Measurements from ENCODE around the gene PTPN4. TPM values are rescaled to one million over a fixed set of nuclear protein-coding genes. Genes with fewer than 3 reads are reported as not detected.

The PTPN4 gene
- total RNA-seq, 1 donor, result 19.5 TPM

DNA sequence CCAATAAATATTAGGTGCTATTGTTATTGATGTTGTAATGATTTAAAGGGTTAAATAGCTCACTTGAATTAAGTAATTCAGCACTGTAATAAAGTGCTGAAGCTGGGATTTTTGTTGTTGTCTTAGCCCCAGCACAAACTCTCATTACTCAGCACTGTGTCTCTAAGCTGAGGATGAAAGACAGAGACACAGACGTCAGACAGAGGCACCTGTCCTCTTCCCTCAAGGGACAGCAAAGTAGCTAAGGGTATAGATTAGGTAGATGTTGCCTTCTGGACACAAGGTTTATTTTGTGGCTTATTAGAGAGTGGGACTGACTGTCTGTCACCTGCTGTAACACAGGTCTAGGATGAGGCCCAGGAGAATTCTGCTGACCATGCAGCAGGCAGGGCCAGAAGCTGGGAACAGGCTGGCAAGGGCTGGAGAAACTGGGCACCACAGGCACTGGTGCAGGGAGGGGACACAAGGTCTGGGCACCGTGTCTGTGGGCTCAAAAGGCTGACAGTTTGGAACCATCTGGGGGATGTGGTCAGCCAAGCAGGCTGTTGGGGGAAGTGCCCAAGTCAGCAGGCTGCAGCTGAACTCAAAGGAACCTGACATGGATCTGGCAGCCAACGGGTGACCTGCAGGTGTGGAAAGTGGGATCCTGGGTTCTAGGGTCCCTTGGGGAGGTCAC, 20.0 kb upstream of the PTPN4 start:
- H3K36me3 ChIP-seq (ENCODE audit: insufficient read depth, low read length), result no peaks in the 10 kb centered on the region
- no peaks in the 10 kb centered on the region for H3K79me2 ChIP-seq (ENCODE audit: insufficient read depth, low read length)
- H3K27ac ChIP-seq (ENCODE audit: low read depth, low read length), result no peak overlapping the region
- H4K20me1 ChIP-seq (ENCODE audit: insufficient read depth, low read length), result no peaks in the 10 kb centered on the region
- H2AFZ ChIP-seq (ENCODE audit: low read length), result no peak overlapping the region
- no peak for DNase-seq (ENCODE audit: insufficient read length, low spot score, missing footprints)
- H3K27me3 ChIP-seq (ENCODE audit: insufficient read depth, low read length), result peaks cover 33% of the 10 kb centered on the region
- no peak overlapping the region for H3K4me2 ChIP-seq (ENCODE audit: insufficient read depth, low read length)
- no peaks in the 10 kb centered on the region for H3K9me3 ChIP-seq (ENCODE audit: low read depth, low read length)
- peaks cover 6% of the 10 kb centered on the region for H3K4me1 ChIP-seq (ENCODE audit: insufficient read depth, low read length)
- no peak overlapping the region for H3K4me3 ChIP-seq (ENCODE audit: insufficient read depth, low read length)
- TF ChIP-seq, protein P1, sequence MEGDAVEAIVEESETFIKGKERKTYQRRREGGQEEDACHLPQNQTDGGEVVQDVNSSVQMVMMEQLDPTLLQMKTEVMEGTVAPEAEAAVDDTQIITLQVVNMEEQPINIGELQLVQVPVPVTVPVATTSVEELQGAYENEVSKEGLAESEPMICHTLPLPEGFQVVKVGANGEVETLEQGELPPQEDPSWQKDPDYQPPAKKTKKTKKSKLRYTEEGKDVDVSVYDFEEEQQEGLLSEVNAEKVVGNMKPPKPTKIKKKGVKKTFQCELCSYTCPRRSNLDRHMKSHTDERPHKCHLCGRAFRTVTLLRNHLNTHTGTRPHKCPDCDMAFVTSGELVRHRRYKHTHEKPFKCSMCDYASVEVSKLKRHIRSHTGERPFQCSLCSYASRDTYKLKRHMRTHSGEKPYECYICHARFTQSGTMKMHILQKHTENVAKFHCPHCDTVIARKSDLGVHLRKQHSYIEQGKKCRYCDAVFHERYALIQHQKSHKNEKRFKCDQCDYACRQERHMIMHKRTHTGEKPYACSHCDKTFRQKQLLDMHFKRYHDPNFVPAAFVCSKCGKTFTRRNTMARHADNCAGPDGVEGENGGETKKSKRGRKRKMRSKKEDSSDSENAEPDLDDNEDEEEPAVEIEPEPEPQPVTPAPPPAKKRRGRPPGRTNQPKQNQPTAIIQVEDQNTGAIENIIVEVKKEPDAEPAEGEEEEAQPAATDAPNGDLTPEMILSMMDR (IDR thresholded peaks at IDR 0.05; ENCODE audit: extremely low read depth, low read depth, low read length), result no peak

DNA sequence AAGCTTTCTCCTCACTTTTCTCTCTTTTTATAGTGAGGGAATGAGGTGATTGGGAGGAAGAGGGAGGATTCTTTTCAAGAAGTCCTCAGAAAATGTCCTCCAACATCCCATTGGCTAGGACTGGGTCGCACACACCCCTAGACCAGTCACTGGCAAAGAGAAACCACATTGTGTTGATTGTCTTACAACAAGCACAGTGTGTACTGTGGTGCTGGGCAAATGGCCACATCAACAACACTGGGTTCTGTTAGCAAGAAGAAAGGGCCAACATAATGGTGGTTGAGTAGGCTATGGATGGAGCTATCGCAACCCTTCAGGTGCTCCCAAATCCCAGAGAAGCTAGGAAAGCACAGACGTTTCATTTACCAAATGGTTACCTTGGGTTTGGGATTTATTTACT, 18.7 kb upstream of the PTPN4 start:
- Histone ChIP-seq H3K27me3 (ENCODE audit: insufficient read depth, low read length) (peaks cover 20% of the 10 kb centered on the region), H3K4me2 (ENCODE audit: insufficient read depth, low read length) (no peak overlapping the region), H3K27ac (ENCODE audit: low read depth, low read length) (no peak overlapping the region), H3K36me3 (ENCODE audit: insufficient read depth, low read length) (no peaks in the 10 kb centered on the region), H3K4me3 (ENCODE audit: insufficient read depth, low read length) (no peak overlapping the region), H3K9me3 (ENCODE audit: low read depth, low read length) (no peaks in the 10 kb centered on the region), H4K20me1 (ENCODE audit: insufficient read depth, low read length) (no peaks in the 10 kb centered on the region), H2AFZ (ENCODE audit: low read length) (no peak overlapping the region), H3K4me1 (ENCODE audit: insufficient read depth, low read length) (peaks cover 6% of the 10 kb centered on the region), H3K79me2 (ENCODE audit: insufficient read depth, low read length) (no peaks in the 10 kb centered on the region)
- TF ChIP-seq, protein P1 (IDR thresholded peaks at IDR 0.05; ENCODE audit: extremely low read depth, low read depth, low read length), result no peak
- no peak for DNase-seq (ENCODE audit: insufficient read length, low spot score, missing footprints)

DNA sequence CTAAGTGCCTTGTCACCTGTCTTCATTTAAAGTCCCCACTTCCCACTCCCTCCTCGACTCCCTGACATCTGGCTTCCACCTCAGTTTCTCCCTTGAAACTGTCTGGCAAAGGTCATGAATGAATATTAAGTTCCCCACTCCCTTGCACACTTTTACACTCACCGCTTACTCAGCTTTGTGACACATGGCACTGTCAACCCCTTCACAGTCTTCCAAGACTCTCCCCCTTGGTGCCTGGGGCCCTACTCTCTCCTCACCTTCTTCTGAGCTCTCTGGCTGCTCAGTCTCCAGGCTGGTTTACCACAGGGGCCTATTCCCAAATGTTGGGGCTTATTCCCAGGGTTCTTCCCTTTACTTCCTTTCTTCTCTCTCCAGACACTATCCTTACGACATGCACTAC, 17.9 kb upstream of the PTPN4 start:
- peaks cover 18% of the 10 kb centered on the region for H3K27me3 ChIP-seq (ENCODE audit: insufficient read depth, low read length)
- H3K4me1 ChIP-seq (ENCODE audit: insufficient read depth, low read length), result peaks cover 11% of the 10 kb centered on the region
- no peak overlapping the region for H3K27ac ChIP-seq (ENCODE audit: low read depth, low read length)
- no peaks in the 10 kb centered on the region for H4K20me1 ChIP-seq (ENCODE audit: insufficient read depth, low read length)
- no peaks in the 10 kb centered on the region for H3K79me2 ChIP-seq (ENCODE audit: insufficient read depth, low read length)
- no peaks in the 10 kb centered on the region for H3K9me3 ChIP-seq (ENCODE audit: low read depth, low read length)
- no peak overlapping the region for H3K4me3 ChIP-seq (ENCODE audit: insufficient read depth, low read length)
- TF ChIP-seq, protein P1 (IDR thresholded peaks at IDR 0.05; ENCODE audit: extremely low read depth, low read depth, low read length), result no peak
- H2AFZ ChIP-seq (ENCODE audit: low read length), result no peak overlapping the region
- no peaks in the 10 kb centered on the region for H3K36me3 ChIP-seq (ENCODE audit: insufficient read depth, low read length)
- DNase-seq (ENCODE audit: insufficient read length, low spot score, missing footprints), result no peak
- H3K4me2 ChIP-seq (ENCODE audit: insufficient read depth, low read length), result no peak overlapping the region

DNA sequence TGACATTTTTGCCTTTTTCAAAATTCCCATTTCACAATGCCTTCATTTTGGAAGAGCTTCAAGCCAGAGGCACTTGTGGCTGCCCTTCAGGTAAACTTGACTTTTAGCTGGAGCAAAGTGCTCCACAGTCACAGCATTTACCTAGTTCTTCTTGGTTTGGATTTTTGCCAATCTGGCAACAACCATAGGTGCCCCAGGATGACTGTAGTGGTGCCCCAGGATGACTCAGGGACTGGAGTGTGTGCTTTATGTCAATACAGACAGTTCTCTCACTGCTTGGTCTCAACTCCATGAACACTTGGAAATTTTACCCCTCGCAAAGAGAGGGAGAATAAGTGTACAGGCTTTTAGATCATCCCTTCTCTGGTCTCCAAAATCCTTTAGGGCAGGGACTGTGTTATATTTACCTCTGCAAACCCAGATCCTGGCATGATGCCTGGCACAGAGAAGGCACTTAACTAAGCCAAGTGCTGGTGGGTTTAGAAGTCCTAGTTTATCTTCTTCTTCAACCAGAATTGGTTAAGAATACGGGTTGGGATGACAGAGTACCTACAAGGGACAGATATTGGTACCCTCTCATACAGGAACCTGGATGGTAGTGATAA, 15.3 kb upstream of the PTPN4 start:
- no peaks in the 10 kb centered on the region for H3K36me3 ChIP-seq (ENCODE audit: insufficient read depth, low read length)
- no peaks in the 10 kb centered on the region for H3K9me3 ChIP-seq (ENCODE audit: low read depth, low read length)
- H3K4me2 ChIP-seq (ENCODE audit: insufficient read depth, low read length), result no peak overlapping the region
- H4K20me1 ChIP-seq (ENCODE audit: insufficient read depth, low read length), result no peaks in the 10 kb centered on the region
- peaks cover 19% of the 10 kb centered on the region for H3K4me1 ChIP-seq (ENCODE audit: insufficient read depth, low read length)
- H2AFZ ChIP-seq (ENCODE audit: low read length), result no peak overlapping the region
- H3K27ac ChIP-seq (ENCODE audit: low read depth, low read length), result no peak overlapping the region
- H3K27me3 ChIP-seq (ENCODE audit: insufficient read depth, low read length), result peaks cover 3% of the 10 kb centered on the region
- no peak overlapping the region for H3K4me3 ChIP-seq (ENCODE audit: insufficient read depth, low read length)
- DNase-seq (ENCODE audit: insufficient read length, low spot score, missing footprints), result no peak
- TF ChIP-seq, protein P1 (IDR thresholded peaks at IDR 0.05; ENCODE audit: extremely low read depth, low read depth, low read length), result no peak
- H3K79me2 ChIP-seq (ENCODE audit: insufficient read depth, low read length), result no peaks in the 10 kb centered on the region

All from osteoblast (primary cell).